GM18870 (cell line): ENCODE results near the gene EHMT1.
"Not testable (repeated sequence)": the region's sequence is repeated elsewhere in the genome, so short reads cannot be mapped to it uniquely, and the experiment has no call there.

Experiments
- ATAC-seq: cut with Tn5 transposase; IDR thresholded peaks from one replicate; pipeline ENCODE4 v1.9.1; 2021; ENCODE audit warnings: moderate library complexity; ENCODE audit not compliant: unreplicated experiment

EHMT1 gene

DNA sequence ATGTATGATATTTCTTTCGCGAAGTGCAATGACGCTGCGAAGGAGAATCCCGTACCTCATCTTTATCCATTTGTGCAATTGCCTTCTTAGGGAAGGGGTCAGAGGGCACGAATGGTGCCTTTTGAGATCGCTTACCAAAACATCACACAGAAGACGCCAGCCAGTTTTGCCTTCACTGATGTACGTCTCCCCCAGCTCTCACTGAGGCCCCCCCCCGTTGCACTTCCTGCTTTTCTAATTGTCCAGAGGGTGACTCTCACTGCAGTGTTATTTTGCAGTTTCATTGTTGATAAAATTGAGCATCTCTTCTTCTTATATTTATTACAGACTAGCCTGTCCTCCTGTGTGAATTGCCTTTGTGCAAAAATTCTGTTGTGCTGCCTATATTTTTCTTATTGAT is 219.8 kb downstream of the EHMT1 start:
- no peak for ATAC-seq

DNA sequence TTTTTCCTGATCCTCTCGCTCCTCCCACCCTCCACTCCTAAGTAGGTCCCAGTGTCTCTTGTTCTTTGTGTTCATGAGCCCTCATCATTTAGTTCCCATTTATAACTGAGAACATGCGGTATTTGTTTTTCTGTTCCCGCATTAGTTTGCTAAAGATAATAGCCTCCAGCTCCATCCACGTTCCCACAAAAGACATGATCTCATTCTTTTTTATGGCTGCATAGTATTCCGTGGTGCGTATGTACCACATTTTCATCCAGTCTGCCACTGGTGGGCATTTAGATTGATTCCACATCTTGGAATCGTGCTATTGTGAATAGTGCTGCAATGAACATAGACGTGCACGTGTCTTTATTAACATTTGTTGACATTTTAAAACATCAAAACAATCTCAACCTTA is 224.6 kb downstream of the EHMT1 start:
- no peak for ATAC-seq

DNA sequence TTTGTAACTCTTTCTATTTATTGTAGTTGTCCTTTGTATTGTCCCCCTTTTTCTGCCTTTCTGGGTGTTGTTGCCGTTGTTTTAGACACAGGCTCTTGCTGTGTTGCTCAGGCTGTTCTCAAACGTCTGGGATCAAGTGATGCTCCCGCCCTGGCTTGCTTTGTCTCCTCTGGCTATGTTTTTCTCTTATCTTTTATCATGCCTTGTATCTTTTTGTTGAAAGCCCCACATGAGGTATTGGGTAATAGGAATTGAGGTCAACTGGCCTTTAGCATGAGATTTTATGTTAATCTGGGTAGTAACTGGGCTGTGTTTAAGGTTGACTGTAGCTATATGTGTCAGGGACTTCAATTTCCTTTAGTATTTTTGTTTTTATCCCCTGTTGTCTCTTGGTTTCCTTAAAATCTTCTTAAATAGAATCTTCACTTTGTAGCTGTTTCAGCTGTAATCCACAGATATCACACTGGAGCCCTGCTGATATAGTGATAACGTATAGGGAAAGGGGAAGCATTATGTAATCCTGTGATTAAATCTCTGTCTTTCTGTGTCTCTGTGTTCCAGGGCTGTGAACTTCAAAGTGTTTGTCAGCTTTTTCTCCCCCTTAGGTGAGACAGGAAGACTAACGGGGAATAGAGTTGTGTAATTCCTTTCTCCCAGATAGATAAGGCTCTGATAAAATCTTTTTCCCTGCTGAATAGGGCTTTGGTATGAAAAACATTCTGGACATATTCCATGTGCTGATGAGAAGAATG is 232.9 kb downstream of the EHMT1 start:
- ATAC-seq = no peak

DNA sequence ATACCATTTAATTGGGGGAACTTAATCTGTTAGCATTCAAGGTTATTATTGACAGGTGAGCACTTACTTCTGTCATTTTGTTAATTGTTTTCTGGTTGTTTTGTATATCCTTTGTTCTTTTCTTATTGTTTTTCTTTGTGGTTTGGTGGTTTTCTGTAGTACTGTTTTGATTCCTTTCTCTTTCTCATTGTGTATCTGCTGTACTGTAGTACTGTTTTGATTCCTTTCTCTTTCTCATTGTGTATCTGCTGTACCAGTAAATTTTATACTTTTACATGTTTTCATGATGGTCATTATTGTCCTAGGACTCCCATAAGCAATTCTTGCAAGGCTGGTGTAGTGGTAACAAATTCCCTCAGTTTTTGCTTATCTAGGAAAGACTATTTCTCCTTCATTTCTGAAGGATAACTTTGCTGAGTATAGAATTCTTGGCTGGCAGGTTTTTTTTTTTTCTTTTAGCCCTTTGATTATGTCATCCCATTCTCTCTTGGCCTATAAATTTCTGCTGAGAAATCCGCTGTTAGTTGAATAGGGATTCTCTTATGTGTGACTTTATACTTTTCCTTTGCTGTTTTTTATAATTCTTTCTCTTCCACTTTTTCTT is 234.7 kb downstream of the EHMT1 start:
- no peak for ATAC-seq

DNA sequence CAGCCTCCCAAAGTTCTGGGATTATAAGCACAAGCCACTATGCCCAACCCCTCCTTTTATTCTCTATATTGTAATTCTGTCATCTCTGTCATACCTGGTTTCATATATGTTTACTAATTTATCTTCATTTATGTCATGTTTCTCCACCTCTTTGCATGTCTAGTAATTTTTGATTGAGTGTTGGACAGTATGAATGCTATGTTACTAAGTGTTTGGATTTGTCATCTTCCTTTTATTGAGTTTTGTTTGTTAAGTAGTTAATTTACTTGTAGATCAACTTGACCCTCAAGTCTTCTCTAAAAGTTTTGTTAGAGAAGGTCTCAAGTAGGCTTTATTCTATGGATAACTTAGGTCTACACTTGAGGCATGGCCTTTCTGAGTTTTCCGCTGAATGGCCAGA is 241.6 kb downstream of the EHMT1 start:
- no peak for ATAC-seq

DNA sequence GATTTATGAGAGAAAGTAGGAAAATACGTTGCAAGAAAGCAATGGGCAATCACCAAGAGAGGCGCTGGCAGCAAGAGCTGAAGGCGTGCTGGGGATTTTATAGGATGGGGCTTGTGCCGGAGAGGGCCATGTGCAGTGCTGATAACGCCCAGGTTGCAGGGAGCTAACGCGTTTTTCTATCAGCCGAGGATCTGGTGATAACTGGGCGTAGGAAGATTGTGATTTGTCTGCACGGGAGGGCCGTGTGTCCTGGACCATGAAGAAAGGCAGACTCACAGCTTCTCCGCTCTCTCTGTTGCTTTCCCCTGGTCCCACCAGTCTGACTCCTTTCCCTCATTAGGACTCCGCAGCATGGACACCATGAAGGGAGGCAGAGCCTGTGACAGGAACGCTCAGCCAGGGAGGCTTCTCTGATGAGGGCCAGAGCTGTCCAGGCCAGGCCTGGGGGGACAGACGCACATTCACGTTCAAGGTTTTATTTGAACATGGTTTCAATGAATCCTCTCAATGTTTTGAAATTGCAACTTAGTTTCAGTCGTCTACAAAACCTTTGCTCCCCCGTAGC is 246.9 kb downstream of the EHMT1 start:
- ATAC-seq = no peak

DNA sequence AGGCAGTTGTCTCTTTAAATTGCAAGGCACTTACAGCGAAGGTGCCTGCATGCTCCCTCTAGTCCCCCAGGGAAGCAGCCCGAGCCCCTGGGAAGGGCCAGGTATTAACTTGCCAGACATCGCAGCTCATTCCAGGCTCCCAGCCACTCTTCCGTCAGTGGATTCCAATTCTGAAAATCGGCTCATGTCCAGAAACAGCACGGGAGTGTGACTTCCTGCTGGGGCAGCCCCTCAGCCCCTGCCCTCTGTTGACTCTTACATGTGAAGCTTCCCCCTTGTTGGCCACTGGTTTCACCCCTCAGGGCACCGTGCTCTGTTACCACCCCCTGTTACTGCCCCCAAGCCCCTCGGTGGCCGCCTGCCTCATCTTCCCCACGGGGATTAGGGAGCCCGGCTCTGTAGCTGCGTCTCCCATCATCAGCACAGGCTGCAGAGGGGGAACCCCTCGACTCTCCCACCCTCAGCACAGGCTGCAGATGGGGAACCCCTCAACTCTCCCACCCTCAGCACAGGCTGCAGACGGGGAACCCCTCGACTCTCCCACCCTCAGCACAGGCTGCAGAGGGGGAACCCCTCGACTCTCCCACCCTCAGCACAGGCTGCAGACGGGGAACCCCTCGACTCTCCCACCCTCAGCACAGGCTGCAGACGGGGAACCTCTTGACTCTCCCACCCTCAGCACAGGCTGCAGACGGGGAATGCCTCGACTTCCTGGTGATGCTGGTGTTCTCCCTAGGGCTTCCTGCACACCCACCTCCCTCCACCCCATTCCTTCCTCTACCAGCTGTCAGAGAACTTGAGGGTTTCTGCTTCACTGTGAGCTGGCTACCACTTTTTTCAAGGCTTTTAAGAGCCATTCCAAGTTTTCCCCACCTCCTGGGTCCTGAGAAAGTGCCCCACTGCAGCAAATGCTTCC is 247.7 kb downstream of the EHMT1 start:
- no peak for ATAC-seq

DNA sequence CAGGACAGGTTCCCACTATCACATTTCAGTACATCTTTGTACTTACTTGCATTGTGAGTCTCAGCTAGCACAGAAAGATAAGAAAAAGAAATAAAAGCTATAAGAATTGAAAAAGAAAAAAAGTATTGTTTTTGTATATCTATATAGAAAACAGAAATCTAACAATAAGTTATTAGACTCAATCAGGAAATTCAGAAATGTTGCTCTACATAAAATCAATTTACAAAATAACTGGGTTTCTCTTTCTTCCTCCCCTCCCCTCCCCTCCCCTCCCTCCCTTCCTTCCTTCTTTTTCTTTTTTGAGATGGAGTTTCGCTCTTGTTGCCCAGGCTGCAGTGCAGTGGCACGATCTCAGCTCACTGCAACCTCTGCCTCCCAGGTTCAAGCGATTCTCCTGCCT is 251.6 kb downstream of the EHMT1 start:
- ATAC-seq = no peak

DNA sequence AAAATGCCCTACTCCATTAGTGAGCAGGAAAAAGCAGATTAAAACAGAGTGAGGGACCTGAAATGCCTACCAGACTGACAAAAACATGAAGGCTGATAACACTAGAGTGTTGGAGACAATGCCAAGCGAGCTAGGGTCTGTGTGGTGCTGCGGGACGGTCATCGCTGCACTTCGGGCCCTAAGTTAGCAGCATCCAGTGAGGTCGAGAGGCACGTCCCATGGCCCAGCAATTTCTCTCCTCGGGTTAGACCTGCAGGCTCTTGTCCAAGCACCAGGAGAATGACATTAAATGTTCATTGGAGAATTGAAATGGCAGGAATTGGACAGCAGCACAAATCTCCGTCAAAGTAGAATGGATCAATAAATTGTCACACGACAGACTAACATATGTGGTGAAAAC is 253.5 kb downstream of the EHMT1 start:
- ATAC-seq = no peak

DNA sequence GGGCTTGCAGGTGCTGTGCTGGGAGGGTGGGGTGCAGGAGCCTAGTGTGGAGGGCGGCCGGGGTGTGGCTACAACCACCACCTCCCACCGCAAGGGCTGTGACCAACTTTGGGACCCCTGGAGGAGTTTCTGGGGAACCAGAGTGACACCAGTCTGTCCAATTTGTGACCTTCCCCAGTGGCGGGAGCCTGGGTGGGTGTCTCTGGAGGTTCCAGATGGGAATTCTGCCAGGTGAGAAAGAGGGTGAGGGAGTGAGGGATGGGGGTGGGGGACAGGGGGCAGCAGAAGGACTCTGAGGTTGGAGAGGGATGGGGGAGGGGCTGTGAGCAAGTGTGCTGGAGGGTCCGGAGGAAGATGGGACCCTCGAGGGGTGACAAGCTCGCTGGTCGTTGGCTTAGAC is 254.6 kb downstream of the EHMT1 start:
- no peak for ATAC-seq

DNA sequence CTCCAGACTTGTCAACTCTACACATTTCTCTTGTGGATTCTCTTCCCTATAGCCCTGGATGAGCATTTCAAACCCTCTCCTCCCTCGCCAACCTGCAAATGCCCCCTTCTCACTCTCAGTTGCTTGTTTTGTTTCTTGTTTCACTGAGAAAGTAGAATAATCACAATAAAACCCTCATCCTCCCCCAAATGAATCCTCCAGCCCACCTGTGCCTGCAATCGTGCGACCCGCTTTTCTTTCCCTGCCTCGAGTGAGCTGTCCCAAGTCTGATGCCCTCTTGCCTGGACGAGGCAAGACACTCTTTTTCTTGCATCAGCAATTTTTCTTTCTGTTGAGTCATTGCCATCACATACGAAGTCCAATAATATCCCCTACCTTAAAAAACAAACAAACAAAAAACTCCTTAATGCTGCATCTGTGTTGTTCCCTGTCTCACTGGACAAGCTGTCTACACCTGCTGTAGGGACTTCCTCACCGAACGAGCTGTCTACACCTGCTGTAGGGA is 255.1 kb downstream of the EHMT1 start:
- ATAC-seq = no peak

DNA sequence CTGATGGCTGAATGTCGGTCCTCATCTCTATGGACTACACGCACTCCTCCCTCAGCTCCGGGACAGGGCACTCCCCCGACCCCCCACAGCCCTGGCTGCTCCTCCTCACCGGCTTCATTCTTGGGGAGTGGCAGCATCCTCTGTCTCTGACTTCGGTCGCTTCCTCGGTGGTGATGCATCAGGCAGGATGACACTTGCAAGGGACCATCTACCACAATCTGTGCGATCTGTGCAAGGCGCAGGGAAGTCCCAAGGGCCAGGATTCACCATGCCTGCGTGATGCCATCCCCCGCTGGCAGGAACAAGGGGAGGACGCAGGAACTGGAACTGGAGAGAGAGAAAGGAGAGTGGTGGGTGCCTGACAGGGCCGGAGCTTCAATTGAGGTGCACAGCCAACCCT is 256.5 kb downstream of the EHMT1 start:
- no peak for ATAC-seq

DNA sequence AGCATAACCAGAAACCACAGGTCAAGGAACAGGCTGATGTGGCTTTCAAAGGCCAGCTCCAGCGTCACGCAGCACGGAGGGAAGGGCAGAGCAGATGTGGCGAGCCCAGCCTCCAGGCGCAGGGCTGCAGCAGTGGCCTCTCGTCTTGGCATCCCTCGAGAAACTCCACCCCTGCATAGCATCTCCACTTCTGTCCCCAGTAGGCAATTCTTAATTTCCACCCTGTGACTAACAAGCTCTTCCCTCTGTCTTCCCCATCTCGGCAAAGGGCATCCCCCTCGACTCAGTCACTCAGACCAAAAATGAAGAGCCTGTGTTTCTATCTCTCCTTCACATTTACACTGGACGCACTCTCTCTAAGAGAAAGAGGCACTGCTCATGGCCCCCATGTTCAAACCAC is 257.0 kb downstream of the EHMT1 start:
- no peak for ATAC-seq

DNA sequence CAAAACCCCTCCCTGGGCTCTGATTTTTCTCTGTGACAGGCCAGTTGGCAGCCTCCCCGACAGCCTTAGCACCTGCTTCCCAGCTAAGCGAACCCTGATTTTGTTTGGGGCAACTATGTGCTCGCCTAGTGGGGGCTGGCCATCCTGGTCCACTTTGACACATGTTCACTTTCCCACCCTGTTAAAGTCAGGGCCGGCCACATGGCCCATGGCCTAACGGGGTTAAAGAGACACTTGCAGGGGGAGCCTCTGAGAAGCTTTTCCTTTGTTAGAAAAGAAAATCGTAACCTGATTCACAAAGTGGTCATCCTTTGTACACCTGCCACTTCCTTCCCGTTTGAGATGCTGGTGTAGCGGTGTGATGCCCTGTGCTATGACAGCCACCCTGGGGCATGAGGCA is 257.5 kb downstream of the EHMT1 start:
- no peak for ATAC-seq

DNA sequence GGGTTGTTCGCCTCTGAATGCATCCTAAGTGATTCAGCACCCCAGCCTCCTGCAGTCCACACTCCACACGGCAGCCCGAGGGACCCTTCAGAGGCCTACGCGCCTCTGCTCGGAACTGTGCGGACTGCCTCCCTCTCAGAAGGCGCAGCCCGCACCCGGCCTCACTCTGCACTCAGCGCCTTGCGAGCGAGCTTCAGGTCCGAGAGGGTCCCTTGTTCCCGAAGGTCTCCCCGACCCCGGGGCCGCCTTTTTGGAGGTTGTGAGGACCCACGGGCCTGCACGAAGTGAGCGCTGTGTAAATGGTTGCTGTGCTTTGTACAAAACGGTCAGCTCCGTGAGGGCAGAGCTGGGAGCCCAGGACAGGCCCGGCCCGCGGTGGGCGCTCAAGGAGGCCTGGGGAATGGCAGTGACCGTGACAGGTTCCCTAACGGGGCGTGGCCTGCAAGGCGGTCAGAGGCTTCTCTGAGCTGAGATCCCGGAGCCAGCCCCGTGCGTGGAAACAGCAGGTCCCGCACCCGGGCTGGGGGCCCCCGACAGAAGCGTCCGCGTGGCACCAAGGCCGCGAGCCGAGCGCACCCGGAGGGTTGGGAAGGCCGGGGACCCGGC is 258.1 kb downstream of the EHMT1 start:
- no peak for ATAC-seq

DNA sequence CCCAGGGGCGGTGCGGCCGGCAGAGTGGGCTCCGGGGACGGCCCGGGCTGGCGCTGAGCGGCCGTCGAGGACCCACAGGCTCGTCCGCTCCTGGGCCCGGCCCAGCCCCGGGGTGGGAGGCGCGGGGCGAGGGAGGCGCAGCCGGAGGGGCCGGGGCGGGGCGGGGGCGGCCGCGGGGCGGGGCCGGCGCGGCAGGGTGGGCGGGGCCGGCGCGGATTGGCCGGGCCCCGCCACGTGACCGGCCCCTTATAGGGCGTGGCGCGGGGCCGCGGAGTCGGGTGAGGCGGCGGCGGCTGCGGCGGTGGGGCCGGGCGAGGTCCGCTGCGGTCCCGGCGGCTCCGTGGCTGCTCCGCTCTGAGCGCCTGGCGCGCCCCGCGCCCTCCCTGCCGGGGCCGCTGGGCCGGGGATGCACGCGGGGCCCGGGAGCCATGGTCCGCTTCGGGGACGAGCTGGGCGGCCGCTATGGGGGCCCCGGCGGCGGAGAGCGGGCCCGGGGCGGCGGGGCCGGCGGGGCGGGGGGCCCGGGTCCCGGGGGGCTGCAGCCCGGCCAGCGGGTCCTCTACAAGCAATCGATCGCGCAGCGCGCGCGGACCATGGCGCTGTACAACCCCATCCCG is 258.8 kb downstream of the EHMT1 start, which contains the start of gene CACNA1B:
CACNA1B (plus strand) TSS at position 277 of the 617 bp plus-strand sequence; CDS start at position 429, 152 bp downstream.
- ATAC-seq = not testable (repeated sequence)

DNA sequence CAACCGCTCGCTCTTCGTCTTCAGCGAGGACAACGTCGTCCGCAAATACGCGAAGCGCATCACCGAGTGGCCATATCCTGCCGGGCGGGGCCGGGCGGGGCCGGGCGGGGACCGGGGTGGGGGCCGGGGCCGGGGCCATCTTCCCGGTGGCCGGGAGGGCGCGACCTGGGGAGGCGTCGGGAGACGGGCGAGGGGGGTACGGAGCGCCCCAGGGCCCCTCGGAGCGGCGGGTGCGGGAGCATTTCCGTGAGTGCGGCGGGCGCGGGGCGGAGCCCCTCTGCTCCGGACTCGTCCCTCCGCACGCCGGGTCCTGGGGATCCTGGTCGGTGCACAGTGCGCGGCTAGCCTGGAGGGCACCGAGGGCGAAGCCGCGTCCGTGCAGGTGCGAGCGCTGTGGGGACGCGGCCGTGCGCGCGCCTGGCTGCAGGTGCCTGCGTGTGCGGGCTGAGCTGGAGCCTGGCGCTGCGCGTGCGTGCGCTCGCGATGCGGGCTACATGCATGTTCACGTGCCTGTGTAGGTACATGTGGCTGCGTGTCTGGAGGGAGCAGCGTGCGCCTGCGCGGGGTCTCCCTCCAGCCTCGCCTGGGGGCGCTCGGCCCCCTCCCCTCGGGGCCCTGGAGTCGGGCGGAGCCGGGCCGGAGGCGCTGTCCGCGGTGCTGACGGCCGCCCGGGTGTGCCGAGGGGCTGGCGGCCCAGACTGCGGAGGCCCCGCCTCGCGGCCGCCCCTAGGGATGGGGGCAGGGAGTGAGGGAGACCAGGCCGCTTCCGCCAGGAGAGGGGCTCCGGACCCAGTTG is 259.5 kb downstream of the EHMT1 start:
- no peak for ATAC-seq

DNA sequence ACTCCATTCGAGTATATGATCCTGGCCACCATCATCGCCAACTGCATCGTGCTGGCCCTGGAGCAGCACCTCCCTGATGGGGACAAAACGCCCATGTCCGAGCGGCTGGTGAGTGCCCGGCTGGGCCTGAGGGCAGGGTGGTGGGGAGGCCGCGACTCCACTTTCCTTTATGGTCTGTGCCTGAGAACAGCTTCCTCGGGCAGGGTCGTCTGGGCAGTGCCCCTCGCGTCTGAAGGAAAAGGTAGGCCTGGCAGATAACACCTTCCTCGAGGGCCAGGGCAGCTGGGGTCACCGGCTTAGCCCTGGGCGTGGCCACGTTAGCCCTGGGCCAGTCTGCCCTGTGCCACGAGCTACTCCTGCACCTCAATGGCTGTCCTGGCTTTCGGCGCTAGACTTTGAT is 260.2 kb downstream of the EHMT1 start:
- ATAC-seq = no peak

DNA sequence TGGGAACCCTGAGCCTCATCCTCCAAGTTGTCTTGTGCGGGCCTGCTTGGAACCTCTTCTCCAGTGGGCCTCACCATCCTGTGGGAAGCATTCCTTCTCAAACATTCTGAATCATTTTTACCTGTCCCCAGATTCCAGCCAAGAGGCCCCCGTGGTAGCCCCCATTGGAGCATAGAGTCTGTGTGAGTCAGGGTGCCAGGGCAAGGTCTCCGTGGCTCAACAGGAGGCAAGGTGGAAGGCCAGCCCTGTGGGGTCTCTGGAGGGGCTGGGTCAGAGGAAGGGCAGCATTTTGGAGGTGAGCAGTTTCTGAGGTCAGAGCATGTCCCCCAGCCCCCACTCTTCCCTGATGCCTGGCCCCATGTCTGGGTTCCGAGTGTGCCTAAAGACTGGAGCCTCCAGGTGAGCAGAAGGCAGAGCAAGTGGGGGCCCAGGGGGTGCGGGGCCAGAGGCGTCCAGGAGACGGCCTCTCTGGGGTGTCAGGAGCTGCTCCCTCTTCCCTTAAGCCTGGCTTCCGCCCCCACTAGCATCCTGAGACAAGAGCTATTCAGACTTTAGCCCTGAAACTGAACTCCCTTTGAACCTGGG is 260.9 kb downstream of the EHMT1 start:
- no peak for ATAC-seq
